ENCODE data around the gene ASXL1. TPM values are rescaled to one million over a fixed set of nuclear protein-coding genes. Genes with fewer than 3 reads are reported as not detected.
"Not testable (repeated sequence)": the region's sequence is repeated elsewhere in the genome, so short reads cannot be mapped to it uniquely, and the experiment has no call there.

The ASXL1 gene
- total and polyA plus RNA-seq, 8 donors, result 32.9 to 57.7 (median 38.0) TPM

DNA sequence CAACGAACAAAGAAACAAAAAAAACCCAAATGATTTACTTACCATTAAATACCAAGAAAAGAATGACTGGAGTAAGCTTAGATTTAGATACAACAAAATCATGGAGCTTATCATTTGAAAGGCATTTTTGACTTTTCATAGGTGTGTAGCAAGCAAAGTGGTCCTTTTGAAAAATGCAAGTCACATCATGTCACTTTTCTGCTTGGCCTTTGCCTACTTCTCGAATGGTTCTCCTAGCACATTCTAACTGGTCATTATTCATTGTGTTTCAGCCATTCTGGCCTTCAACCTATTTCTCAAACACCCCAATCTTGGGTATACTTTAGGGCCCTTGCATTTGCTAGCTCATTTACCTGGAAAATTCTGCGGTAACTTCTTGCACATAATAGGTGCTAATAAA, 22.6 kb downstream of the ASXL1 start:
- no peak for FAIRE-seq
- no peak for ATAC-seq
- no peak overlapping the region for H3K27ac ChIP-seq
- peaks cover 0 to 7% (median under 1%) of the 10 kb centered on the region in 3 donors for H3K4me1 ChIP-seq
- no peaks in the 10 kb centered on the region for H3K27me3 ChIP-seq
- 88 to 89% methylated on average over 3 of the region's 3 CpGs for WGBS, 2 donors
- DNase-seq, result no peak
- TF ChIP-seq, protein P1, sequence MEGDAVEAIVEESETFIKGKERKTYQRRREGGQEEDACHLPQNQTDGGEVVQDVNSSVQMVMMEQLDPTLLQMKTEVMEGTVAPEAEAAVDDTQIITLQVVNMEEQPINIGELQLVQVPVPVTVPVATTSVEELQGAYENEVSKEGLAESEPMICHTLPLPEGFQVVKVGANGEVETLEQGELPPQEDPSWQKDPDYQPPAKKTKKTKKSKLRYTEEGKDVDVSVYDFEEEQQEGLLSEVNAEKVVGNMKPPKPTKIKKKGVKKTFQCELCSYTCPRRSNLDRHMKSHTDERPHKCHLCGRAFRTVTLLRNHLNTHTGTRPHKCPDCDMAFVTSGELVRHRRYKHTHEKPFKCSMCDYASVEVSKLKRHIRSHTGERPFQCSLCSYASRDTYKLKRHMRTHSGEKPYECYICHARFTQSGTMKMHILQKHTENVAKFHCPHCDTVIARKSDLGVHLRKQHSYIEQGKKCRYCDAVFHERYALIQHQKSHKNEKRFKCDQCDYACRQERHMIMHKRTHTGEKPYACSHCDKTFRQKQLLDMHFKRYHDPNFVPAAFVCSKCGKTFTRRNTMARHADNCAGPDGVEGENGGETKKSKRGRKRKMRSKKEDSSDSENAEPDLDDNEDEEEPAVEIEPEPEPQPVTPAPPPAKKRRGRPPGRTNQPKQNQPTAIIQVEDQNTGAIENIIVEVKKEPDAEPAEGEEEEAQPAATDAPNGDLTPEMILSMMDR (IDR thresholded peaks at IDR 0.05), result no peak
- H3K36me3 ChIP-seq, result no peaks in the 10 kb centered on the region
- H3K4me3 ChIP-seq, result no peak overlapping the region
- intact Hi-C loops (cut with DNase I), result no loop called here
- H3K9me3 ChIP-seq, result no peaks in the 10 kb centered on the region

DNA sequence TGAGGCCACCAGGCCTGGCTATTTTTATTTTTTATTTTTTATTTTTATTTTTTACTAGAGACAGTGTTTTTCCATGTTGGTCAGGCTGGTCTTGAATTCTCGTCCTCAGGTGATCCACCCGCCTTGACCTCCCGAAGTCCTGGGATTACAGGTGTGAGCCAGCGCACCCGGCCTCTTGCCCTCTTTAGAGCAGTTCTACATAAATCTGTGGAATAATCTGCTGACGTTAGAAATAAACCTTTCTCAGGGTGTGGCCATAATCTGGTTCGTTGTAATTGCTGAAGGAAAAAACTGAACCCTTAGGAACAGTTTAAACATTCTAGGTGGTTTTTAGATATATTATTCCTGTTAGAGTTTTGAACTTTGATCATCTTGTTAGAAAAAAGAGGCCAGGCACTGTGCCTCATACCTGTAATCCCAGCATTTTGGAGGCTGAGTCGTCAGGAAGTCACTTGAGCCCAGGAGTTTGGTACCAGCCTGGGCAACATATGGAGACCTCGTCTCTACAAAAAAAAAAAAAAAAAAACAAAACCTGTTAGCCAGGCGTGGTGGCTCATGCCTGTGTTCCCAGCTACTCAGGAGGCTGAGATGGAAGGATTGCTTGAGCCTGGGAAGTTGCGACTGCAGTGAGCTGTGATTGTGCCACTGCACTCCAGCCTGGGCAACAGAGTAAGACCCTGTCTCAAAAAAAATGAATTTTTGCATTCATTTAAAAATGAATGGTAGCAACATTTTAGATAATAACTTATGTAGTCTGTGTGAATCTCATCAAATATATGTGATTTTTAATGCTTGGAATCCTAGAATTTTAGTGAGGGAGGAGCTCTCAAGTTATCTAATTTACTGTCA, 24.2 kb downstream of the ASXL1 start:
- intact Hi-C loops (cut with DNase I), result no loop called here
- TF ChIP-seq, protein P1 (IDR thresholded peaks at IDR 0.05), result no peak

DNA sequence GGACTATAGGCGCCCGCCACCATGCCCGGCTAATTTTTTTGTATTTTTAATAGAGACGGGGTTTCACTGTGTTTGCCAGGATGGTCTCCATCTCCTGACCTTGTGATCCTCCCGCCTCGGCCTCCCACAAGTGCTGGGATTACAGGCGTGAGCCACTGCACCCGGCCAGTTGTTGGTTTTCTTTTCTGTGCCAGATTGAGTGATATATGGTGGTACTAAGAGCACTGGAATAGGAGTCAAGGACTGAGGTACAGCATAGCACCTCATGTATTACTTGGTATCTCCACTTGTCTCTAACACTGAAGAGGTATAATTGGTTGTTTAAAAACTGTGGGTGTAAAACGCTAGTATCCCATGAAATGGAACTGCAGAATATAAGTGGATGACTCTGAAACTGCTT, 25.3 kb downstream of the ASXL1 start:
- ATAC-seq; intact Hi-C loops (cut with DNase I); H3K4me3 ChIP-seq; DNase-seq; H3K9me3 ChIP-seq; FAIRE-seq; H3K27me3 ChIP-seq; H3K27ac ChIP-seq; H3K36me3 ChIP-seq: not testable (repeated sequence)
- peaks cover 0 to 13% (median 5%) of the 10 kb centered on the region in 3 donors for H3K4me1 ChIP-seq
- 92 to 95% methylated on average over 9 of the region's 9 CpGs for WGBS, 2 donors

More for the DNA sequence above, 24.2 kb downstream of the ASXL1 start:
- Histone ChIP-seq H3K4me3 (no peak overlapping the region), H3K4me1 (peaks cover 0 to 13% (median 5%) of the 10 kb centered on the region in 3 donors), H3K27ac (no peak overlapping the region), H3K36me3 (no peaks in the 10 kb centered on the region), H3K9me3 (no peaks in the 10 kb centered on the region), H3K27me3 (no peaks in the 10 kb centered on the region)
- WGBS, 2 donors, result 83% methylated on average over 11 of the region's 11 CpGs
- FAIRE-seq (no peak), DNase-seq (no peak), ATAC-seq (no peak)

DNA sequence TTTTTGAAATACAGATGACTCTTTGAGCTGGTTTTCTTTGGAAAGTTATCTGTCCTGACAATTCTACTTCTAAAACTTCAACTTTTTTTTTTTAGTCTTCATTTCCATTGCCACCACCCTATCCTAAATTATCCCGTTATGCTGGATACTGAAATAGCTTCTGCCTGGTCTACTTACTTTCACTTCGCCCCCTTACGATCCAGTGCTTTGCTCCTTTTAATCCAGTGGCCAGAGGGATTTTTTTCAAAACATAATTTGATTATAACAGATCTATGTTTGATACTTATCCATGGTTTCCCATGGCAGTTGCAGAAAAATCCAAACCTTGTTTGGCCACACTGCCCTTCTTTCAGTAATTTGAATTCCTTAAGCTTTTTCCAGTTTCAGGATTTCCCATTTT, 27.4 kb downstream of the ASXL1 start:
- TF ChIP-seq, protein P1 (IDR thresholded peaks at IDR 0.05), result no peak
- H3K27me3 ChIP-seq, result no peaks in the 10 kb centered on the region
- H3K9me3 ChIP-seq, result no peaks in the 10 kb centered on the region
- H3K4me1 ChIP-seq, result peaks cover 0 to 13% (median 5%) of the 10 kb centered on the region in 3 donors
- intact Hi-C loops (cut with DNase I), result no loop called here
- WGBS, 2 donors, result 79 to 83% methylated on average over 3 of the region's 3 CpGs
- no peak overlapping the region for H3K4me3 ChIP-seq
- ATAC-seq, result no peak
- H3K36me3 ChIP-seq, result no peaks in the 10 kb centered on the region
- H3K27ac ChIP-seq, result no peak overlapping the region
- DNase-seq, result no peak
- FAIRE-seq, result no peak

DNA sequence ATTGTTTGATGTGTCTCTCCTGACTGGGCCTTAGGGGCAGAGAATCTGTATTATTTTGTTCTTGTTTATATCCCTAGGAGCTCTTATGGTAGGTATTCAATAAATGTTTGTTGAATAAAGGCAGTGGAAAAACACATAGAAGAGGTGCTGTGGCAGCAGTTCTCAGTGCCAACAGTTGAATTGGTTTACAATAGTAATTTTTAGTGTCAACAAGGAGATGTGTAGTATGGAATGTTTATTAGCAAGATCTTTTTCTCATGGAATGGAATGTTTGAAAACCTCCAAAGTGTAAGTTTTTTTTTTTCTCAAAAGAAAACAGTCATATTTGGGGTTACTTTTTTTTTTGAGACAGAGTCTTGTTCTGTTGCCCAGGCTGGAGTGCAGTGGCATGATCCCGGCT, 28.0 kb downstream of the ASXL1 start:
- FAIRE-seq (no peak), ATAC-seq (peak in 1 of 4 donors; percentile 21), DNase-seq (no peak)
- WGBS, 2 donors, result 75 to 97% methylated on average over 1 of the region's 1 CpG
- Histone ChIP-seq H3K27ac (no peak overlapping the region), H3K4me3 (no peak overlapping the region), H3K27me3 (no peaks in the 10 kb centered on the region), H3K4me1 (peaks cover 0 to 13% (median 5%) of the 10 kb centered on the region in 3 donors), H3K36me3 (no peaks in the 10 kb centered on the region), H3K9me3 (no peaks in the 10 kb centered on the region)
- TF ChIP-seq, protein P1 (IDR thresholded peaks at IDR 0.05), result no peak
- intact Hi-C loops (cut with DNase I), result no loop called here

Measured in pancreas (tissue), 10 donors.